WI38 (cell line): Measurements from ENCODE around the gene FMOD.

Experiments
- H3K4me3 ChIP-seq: 2 replicates; pipeline ENCODE4 v1.5.1; 2011; ENCODE audit warnings: low read depth, mild to moderate bottlenecking, control low read depth, low read length
- CTCF ChIP-seq: IDR thresholded peaks from 2 replicates; pipeline ENCODE4 v1.5.1; 2012; ENCODE audit warnings: low read depth, mild to moderate bottlenecking, control low read depth, low read length

Gene FMOD

DNA sequence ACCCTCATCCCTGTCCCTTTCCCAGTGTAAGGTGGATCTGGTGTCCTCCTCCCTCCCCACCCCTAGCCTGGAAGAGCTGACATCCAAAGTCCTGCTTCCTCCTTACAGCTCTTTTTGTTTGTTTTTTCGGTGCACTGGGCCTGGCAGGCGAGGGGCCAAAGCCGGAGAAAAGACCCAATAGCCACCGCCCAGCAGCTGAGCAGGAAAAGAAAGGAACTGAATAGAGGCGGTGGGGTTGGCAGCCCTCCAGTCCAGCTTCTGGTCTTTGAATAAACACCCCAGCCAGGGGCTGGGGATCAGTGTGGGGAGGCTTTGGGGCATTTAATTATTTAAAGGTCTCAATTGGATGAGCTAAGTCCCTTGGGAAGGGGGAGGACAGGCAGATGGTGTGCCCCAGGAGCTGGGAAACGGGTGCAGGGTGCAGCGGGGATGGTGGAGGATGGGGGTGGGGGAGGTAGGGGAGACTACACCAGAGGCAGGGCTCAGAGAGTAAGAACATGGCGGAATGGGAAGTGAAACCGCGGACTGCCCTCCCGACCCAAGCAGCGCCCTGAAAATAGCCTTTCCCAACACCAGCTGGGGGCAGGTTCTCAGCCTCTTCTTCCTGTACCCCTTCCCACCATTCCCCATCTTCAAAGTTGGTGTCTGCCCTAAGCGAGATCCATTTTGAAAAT is 25.4 kb downstream of the FMOD start:
- no peak overlapping the region for H3K4me3 ChIP-seq
- no peak for TF ChIP-seq CTCF

- H3K4me3 ChIP-seq = no peak overlapping the region
- no peak for TF ChIP-seq CTCF
Measured at GRCh38 chr1:203325026-203325417, 25.9 kb downstream of the FMOD start.

- no peak overlapping the region for H3K4me3 ChIP-seq
- TF ChIP-seq CTCF = no peak
Measured at GRCh38 chr1:203324105-203325025, 26.6 kb downstream of the FMOD start.

- no peak for TF ChIP-seq CTCF
Measured at GRCh38 chr1:203323587-203323986, 27.3 kb downstream of the FMOD start.

GRCh38 chr1:203322500-203323179 is 28.3 kb downstream of the FMOD start:
- H3K4me3 ChIP-seq = no peak overlapping the region
- TF ChIP-seq CTCF = no peak

More at GRCh38 chr1:203323587-203323986, 27.3 kb downstream of the FMOD start:
- H3K4me3 ChIP-seq = no peak overlapping the region

- H3K4me3 ChIP-seq = no peak overlapping the region
Measured at GRCh38 chr1:203321273-203322052, 29.5 kb downstream of the FMOD start.

More at GRCh38 chr1:203321273-203322052, 29.5 kb downstream of the FMOD start:
- TF ChIP-seq CTCF = no peak
